Suppressor macrophage treated with lipopolysaccharide for 4 hours (primary cell): Measurements from ENCODE around the gene PMIS2.
"Not testable (repeated sequence)": the region's sequence is repeated elsewhere in the genome, so short reads cannot be mapped to it uniquely, and the experiment has no call there.

Experiments
- DNase-seq: peaks from one replicate; pipeline ENCODE4 v3.0.0-alpha.2; 2020

The PMIS2 gene

GRCh38 chr19:35595026-35595425 is 9.1 kb downstream of the PMIS2 start:
- not testable (repeated sequence) for DNase-seq

GRCh38 chr19:35595928-35596327 is 10.0 kb downstream of the PMIS2 start:
- no peak for DNase-seq

GRCh38 chr19:35596366-35596999 is 10.5 kb downstream of the PMIS2 start:
- DNase-seq = no peak

GRCh38 chr19:35601971-35602370 is 16.0 kb downstream of the PMIS2 start:
- DNase-seq = no peak

- DNase-seq = not testable (repeated sequence)
Observed at GRCh38 chr19:35604436-35604835, 18.5 kb downstream of the PMIS2 start.

GRCh38 chr19:35607170-35607569 is 21.2 kb downstream of the PMIS2 start:
- not testable (repeated sequence) for DNase-seq

- no peak for DNase-seq
Observed at GRCh38 chr19:35607661-35608060, 21.7 kb downstream of the PMIS2 start.

GRCh38 chr19:35608251-35608650 is 22.3 kb downstream of the PMIS2 start:
- DNase-seq = no peak

GRCh38 chr19:35609851-35610353 is 23.9 kb downstream of the PMIS2 start:
- DNase-seq = no peak

GRCh38 chr19:35612224-35612558 is 26.2 kb downstream of the PMIS2 start:
- DNase-seq = no peak

GRCh38 chr19:35612559-35613321 is 26.8 kb downstream of the PMIS2 start, which contains the start of gene HAUS5:
Gene HAUS5 (plus strand): TSS chr19:35612735. CDS start chr19:35612795, 60 bp downstream.
- peak; percentile 95 for DNase-seq

GRCh38 chr19:35613574-35613973 is 27.6 kb downstream of the PMIS2 start:
- no peak for DNase-seq

GRCh38 chr19:35615036-35615435 is 29.1 kb downstream of the PMIS2 start:
- DNase-seq = no peak

- no peak for DNase-seq
Observed at GRCh38 chr19:35618857-35619256, 32.9 kb downstream of the PMIS2 start.

GRCh38 chr19:35619290-35619923 is 33.4 kb downstream of the PMIS2 start:
- no peak for DNase-seq

- no peak for DNase-seq
Observed at GRCh38 chr19:35620001-35620400, 34.0 kb downstream of the PMIS2 start.

GRCh38 chr19:35621708-35622107 is 35.7 kb downstream of the PMIS2 start:
- no peak for DNase-seq

GRCh38 chr19:35622750-35623149 is 36.8 kb downstream of the PMIS2 start:
- no peak for DNase-seq

GRCh38 chr19:35623327-35624010 is 37.5 kb downstream of the PMIS2 start:
- DNase-seq = no peak

- DNase-seq = no peak
Observed at GRCh38 chr19:35628264-35628564, 42.2 kb downstream of the PMIS2 start.

- DNase-seq = peak; percentile 99
Observed at GRCh38 chr19:35628565-35629331, 42.8 kb downstream of the PMIS2 start, which contains the start of gene RBM42. Gene RBM42 (plus strand): TSS chr19:35629036. CDS start chr19:35629154, 118 bp downstream.

- no peak for DNase-seq
Observed at GRCh38 chr19:35629332-35629633, 43.3 kb downstream of the PMIS2 start.
